ENCODE data around the gene CREG1. TPM values are rescaled to one million over a fixed set of nuclear protein-coding genes. Genes with fewer than 3 reads are reported as not detected.

CREG1 gene
- total RNA-seq, 2 experiments from 2014 or later, result 9.7 to 10.0 TPM

- ATAC-seq (no peak), DNase-seq (no peak)
- H3K27me3 Mint-ChIP-seq, result no peaks in the 10 kb centered on the region
- ChIA-PET POLR2A (no interaction called here), CTCF (interaction anchor here (1.8 to 3.3 kb wide), 2 partner anchors 13 to 100 kb away, joined by 7 to 13 read pairs; no protein-coding TSS in a partner anchor)
- no peaks in the 10 kb centered on the region for H3K4me1 Mint-ChIP-seq (ENCODE audit: low read depth)
- no peak overlapping the region for H3K27ac Mint-ChIP-seq
- no peaks in the 10 kb centered on the region for H3K36me3 Mint-ChIP-seq (ENCODE audit: low read depth)
- no peak for TF ChIP-seq CTCF (IDR thresholded peaks at IDR 0.05)
- H3K4me3 Mint-ChIP-seq, result no peak overlapping the region
- no peaks in the 10 kb centered on the region for H3K9me3 Mint-ChIP-seq
- intact Hi-C loops (cut with micrococcal nuclease), result no loop called here
These were observed 33.8 kb upstream of the CREG1 start for GRCh38 chr1:167587342-167587741.

- intact Hi-C loops (cut with micrococcal nuclease), result no loop called here
- TF ChIP-seq CTCF (IDR thresholded peaks at IDR 0.05), result no peak
- Mint-ChIP-seq H3K36me3 (ENCODE audit: low read depth) (no peaks in the 10 kb centered on the region), H3K9me3 (no peaks in the 10 kb centered on the region), H3K27me3 (no peaks in the 10 kb centered on the region), H3K4me3 (no peak overlapping the region), H3K4me1 (ENCODE audit: low read depth) (no peaks in the 10 kb centered on the region), H3K27ac (no peak overlapping the region)
- POLR2A ChIA-PET, result no interaction called here
- DNase-seq (no peak), ATAC-seq (no peak)
- CTCF ChIA-PET, result no interaction called here
These were observed 31.0 kb upstream of the CREG1 start for GRCh38 chr1:167584581-167584980.

- Mint-ChIP-seq H3K27ac (no peak overlapping the region), H3K4me1 (ENCODE audit: low read depth) (no peaks in the 10 kb centered on the region), H3K4me3 (no peak overlapping the region), H3K9me3 (no peaks in the 10 kb centered on the region), H3K27me3 (peaks cover 2% of the 10 kb centered on the region), H3K36me3 (ENCODE audit: low read depth) (no peaks in the 10 kb centered on the region)
- no peak for ATAC-seq
- POLR2A ChIA-PET, result interaction anchor here (1.4 kb wide), 1 partner anchor 105 kb away, joined by 3 read pairs; no protein-coding TSS in a partner anchor
- DNase-seq, result no peak
- intact Hi-C loops (cut with micrococcal nuclease), result no loop called here
- CTCF ChIA-PET, result interaction anchor here (1.3 to 2.1 kb wide), 3 partner anchors 25 to 105 kb away, joined by 3 to 8 read pairs (median 6); no protein-coding TSS in a partner anchor
- no peak for TF ChIP-seq CTCF (IDR thresholded peaks at IDR 0.05)
These were observed 29.2 kb upstream of the CREG1 start for GRCh38 chr1:167582722-167583121.

- Mint-ChIP-seq H3K36me3 (ENCODE audit: low read depth) (no peaks in the 10 kb centered on the region), H3K4me1 (ENCODE audit: low read depth) (no peaks in the 10 kb centered on the region), H3K27me3 (peaks cover 5% of the 10 kb centered on the region), H3K9me3 (no peaks in the 10 kb centered on the region), H3K27ac (no peak overlapping the region), H3K4me3 (no peak overlapping the region)
- POLR2A ChIA-PET, result interaction anchor here (1.4 kb wide), 1 partner anchor 106 kb away, joined by 3 read pairs; no protein-coding TSS in a partner anchor
- CTCF ChIA-PET, result interaction anchor here (1.6 to 2.1 kb wide), 4 partner anchors 11 to 106 kb away, joined by 3 to 8 read pairs (median 6); no protein-coding TSS in a partner anchor
- intact Hi-C loops (cut with micrococcal nuclease), result no loop called here
- DNase-seq, result no peak
- ATAC-seq, result no peak
- TF ChIP-seq CTCF (IDR thresholded peaks at IDR 0.05), result no peak
These were observed 28.5 kb upstream of the CREG1 start for GRCh38 chr1:167582064-167582463.

- no peaks in the 10 kb centered on the region for H3K4me1 Mint-ChIP-seq (ENCODE audit: low read depth)
These were observed 26.4 kb upstream of the CREG1 start for GRCh38 chr1:167579986-167580385.

More at GRCh38 chr1:167579986-167580385, 26.4 kb upstream of the CREG1 start:
- POLR2A ChIA-PET, result no interaction called here
- intact Hi-C loops (cut with micrococcal nuclease), result no loop called here
- no peaks in the 10 kb centered on the region for H3K36me3 Mint-ChIP-seq (ENCODE audit: low read depth)
- no peak for TF ChIP-seq CTCF (IDR thresholded peaks at IDR 0.05)
- ATAC-seq, result no peak
- DNase-seq, result no peak
- CTCF ChIA-PET, result no interaction called here
- H3K4me3 Mint-ChIP-seq, result no peak overlapping the region
- no peaks in the 10 kb centered on the region for H3K9me3 Mint-ChIP-seq
- no peak overlapping the region for H3K27ac Mint-ChIP-seq
- H3K27me3 Mint-ChIP-seq, result peaks cover 10% of the 10 kb centered on the region
